CD4-positive, alpha-beta T cell treated with Interferon alpha-2 for 1 hour (primary cell): Measurements from ENCODE around the gene EFNA5.

Source experiments
- DNase-seq, 2 donors: peaks; one replicate each; pipeline ENCODE4 v3.0.0-alpha.2; 2020 to 2022

The EFNA5 gene

DNA sequence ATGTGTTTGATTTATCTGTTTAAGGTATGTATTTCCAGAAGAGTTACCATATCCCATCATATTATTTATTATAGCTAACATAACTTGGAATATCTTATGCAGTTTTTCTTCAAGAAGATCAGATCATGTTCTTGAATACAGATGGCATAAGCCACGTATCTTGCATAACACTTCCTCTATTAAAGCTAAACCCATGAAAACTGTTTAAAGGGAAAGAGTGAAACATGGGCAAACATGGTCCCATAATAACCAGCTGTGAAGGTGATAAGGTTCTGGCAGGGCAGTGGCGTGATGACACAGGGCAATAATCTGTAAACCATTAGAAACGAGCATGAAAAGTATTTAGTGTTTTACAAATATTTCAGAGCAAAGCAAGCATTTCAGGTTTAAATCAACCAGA, 34.2 kb downstream of the EFNA5 start:
- no peak for DNase-seq

DNA sequence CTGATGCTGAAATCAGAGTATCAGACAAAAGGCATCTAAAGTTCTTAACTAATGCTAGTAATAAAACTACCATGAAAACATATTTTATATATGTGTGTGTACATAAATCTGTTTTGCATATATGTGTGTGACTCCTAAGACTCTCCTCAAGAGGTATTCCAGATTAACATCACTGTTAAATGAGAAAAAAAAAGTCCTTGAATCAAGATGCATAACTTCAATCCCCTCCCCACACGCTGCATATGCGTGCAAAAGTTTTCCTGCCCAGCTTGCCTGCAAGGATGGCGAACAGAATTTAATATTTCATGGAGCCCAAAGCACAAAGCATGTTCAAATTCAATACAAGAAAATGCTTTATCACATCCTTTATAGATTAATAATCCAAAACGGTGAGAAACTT, 34.7 kb downstream of the EFNA5 start:
- DNase-seq = no peak

DNA sequence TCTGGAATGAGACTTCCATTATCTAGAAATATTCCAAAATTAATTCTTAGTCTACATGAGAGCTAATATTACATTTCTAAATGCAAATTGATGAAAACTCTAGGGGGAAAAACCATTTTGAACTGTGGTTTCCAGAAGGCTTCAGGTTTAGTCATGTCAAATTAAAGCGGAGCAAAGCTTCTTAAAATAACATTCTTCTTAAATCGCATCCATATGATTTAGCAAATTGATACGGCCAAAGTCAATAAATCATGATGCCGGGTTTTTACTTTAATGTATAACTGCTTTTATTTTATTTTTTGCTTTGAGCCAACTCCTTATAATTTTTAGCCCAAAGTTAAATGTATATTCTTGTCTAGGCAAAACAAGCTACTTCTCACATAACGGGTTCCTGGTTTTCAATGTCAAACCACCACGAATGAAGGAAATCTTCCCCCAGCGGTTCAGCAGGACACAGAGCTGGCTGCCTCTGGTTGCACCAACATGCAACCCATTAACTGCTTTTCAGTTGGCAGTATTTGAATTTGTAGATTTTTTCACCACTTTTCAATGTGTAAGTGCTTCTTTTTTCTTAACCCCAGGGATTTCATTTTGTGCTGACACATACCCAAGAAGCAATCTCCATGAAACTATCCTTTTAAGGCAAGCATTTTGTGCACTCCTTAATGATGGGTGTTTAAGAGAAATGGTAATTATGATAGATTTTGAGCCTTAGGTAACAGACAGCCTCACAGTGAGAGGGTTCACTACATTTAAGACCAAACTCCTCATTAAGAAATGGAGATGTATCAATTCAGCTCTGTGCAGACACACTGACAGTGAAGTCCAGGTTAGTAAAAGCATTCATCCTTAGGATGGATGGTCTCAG, 35.5 kb downstream of the EFNA5 start:
- no peak for DNase-seq

DNA sequence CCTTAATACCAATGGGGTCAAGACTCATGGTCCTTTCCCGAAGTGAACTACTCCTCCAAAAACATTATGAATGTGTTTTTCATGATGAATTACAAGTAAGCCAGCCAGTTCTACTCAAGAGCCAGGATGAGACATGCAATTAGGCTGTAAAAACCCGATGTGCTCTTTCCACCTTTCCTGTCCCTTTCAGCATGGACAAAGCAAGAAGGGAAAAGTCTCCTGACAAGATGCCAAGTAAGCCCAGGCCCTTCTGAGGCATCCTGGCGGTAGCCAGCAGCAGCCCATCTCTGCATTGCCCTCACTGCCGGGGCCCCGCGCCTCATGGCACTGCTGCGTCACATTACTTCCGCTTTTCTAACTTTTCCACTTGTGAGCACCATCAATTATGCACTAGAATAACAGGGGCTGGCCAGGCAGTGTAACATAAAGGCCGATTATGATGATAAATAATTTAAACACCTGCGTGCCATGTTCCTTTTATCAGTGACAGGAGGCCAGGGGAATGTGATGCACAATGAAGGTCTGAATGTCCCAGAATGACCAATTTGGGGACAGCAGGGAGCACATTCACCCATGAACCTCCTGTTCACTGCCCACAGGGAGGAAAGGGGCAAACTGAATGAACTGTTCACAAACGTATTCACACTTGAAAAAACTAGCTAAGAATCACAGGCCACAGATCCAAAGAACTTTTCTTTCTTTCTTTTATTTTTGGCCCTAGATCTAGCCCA, 37.4 kb downstream of the EFNA5 start:
- no peak for DNase-seq

DNA sequence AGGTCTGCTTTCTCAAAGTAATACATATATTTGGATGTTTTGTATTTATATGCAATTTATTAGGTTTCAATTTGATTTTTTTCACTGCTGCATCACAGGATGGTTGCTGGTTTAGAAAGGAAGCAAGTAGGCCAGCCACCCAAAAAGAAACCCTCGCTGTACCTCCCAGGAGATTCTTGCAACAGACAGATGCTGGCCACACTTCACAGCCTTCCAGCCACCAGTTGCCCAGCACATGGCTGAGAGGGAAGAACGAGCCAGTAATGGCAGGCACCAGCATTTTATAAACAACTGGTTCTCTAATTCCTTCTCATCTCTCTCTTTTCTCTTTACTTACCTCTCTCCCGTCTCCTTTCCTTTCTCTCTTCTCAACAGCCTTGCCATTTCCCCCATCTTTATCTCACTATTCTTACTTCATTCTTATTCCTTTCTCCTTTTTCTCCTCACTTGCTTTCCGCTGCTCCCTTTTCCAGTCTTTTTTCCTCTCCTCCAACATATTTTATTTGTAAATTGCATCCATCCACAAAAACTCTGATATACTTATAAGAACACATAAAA, 38.9 kb downstream of the EFNA5 start:
- DNase-seq = no peak

DNA sequence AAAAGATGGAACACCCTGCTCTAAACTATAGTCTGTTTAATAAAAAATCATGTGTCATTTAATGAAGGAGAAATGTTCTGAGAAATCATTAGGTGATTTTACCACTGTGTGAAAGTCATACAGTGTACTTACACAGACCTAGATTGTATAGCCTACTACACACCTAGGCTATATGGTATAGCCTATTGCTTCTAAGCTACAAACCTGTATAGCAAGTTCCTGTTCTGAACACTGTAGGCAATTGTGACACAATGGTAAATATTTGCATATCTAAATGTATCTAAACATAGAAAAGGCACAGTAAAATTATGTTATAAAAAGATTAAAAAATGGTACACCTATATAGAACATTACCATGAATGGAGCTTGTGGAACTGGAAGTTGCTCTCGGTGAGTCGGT, 40.6 kb downstream of the EFNA5 start:
- DNase-seq = no peak

DNA sequence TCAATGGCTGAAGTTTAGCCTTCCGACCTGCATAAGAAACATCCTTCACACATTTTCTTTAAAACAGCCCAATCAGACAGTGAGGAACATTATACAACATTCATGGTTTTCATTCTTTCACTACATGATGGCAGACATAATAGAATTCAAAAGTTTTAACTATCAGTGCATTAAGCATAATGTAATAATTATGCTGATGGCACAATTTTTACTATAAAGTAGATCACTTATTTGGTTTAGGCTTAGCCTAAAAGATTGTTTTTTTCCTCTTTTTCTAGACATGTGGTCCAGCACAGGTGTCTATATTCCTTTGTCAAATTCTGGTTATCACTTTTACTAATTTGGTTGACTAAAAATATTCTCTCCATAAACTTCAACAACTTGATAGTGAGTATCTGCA, 46.5 kb downstream of the EFNA5 start:
- DNase-seq = no peak

DNA sequence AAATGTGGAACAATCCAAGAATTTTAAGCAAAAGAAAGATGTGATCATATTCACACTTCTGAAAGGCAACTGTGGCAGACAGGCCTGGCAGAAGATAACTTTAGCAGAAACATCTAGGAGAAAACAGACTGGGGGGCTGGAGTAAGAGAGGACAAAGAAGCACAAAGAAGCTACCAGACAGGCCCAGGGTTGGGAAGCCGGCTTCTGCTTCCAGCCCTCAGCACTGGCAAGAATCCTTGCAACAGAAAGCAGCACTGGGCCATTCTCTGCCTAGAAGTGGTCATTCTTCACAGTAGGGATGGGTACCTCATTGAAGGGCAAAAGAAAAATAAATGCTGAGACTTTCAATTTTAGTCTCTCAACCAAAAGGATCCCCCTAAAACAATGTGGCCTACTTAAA, 49.6 kb downstream of the EFNA5 start:
- no peak for DNase-seq

DNA sequence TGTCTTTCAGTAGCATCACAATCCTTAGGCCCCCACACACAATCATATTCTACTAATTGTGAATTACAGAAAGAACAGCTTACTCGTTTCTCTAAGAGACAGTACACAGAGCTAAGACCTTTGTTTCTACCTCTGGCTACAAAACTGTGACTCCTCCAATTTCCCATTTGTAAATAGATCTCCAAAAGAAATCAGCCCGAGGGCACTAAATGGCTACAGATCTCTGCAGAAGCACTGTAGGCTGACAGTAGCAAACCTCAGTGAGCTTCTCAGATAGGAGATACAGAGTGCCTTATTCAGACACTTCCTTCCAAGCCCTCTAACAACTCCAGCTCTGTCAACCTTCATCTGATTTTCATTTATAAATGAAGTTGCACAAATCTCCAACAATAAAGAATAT, 51.0 kb downstream of the EFNA5 start:
- DNase-seq = no peak

DNA sequence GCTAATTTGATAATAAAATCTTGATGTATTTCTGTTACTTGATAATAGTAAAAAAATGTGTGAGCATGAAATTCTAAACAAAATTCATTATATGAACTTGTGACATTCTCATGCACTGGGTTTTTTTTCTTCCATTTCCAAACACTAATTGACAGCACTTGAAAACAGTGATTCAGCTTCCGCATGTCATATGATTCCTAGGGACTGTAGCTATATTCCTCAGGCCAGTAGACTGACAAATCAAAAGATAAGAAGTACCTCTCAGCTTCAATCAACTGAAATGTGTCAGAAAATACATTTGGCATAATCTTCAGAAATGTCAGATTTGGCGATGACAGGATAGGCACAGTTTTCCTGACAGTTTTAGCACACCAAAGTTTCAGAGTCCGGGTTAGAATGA, 52.5 kb downstream of the EFNA5 start:
- no peak for DNase-seq

DNA sequence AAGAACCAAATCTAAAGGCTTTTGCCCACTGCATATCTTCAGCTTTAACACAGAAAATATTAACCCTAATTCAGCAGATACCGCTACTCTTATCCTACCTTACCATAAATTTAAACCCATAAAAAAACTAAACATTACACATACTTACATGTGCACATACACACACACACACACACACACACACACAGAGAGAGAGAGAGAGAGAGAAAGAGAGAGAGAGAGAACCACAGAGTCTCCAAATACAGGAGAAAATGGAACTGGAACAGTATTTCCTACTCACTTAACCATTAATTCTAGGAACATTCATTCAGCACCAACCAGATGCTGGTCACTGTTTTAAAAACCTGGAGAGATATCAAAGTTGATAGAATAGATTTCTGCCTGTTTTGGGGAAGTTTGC, 53.7 kb downstream of the EFNA5 start:
- no peak for DNase-seq

DNA sequence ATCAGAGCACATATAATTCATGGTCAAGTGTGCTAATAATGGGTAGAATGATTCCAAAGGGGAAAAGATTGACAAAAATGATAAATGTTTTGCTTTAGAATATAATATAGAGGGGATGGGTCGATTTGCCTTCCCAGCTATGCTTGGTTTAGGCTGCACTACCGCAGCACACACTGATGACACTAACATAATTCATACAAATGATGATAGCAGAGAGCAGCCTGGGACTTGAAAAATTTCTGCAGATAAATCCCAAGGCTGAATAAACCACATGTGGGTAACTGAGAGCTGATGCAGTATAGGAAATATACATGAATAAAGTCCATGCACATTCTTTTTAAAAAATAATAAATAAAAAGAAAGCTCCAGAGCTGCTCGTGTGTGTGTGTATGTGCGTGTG, 54.5 kb downstream of the EFNA5 start:
- no peak for DNase-seq

DNA sequence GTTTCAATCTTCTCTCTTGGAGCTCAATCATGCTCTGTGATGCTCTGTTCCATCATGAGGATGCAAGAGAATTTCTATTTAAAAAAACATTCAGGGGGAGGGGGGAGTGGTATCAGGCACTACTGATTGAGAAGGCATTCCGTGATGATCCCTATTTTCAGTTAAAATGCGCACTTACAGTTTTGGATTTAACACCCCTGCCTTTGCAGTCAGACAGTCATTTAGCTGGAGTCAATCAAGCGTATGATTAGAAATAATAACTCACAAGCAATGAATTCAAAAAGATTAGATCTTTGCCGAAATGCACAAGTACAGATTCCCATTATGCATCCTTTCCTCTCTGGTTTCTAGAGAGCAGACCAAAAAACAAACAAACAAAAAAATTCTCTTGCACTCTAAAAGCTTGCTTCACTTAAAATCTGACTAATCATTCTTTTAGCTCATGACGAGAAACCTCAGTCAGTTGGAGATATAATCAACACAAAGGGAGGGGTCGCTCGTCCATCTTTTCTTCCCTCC, 55.4 kb downstream of the EFNA5 start:
- DNase-seq = no peak

DNA sequence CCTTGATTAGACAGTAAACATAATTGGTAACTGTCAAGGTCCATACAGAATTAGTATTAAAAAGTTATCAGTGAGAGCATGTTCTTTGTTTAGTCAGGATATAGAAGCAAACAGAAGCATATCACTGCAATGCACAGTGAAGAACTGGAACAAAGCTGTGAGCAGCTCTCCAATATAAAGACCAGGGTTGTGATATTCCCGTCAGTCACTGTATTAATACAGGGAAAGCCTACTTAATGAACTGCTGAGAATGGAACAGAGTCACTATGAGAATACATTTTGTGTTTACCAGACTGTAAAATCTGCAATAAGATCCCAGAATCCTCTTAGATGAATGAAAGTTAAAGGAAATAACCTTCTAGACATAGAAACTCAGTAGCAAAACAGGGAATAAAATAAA, 58.2 kb downstream of the EFNA5 start:
- DNase-seq = no peak

DNA sequence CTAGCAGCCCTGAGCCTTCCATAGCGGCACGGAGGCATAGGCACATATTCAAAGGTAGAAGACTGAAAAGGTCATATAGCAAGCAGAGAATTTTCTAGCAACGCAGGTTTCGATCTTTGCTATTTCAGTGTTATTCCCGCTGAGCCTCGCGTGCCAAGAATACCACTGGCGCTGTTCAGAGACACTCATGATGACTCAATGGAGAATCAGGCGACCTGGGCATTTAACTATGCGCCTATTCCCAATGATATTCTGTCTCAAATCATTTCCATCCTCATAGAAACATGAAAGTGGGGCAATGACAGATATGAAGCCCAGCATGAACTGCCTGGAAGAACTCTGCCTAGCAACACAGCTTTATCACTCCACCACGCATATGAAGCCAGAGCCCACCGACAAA, 59.9 kb downstream of the EFNA5 start:
- DNase-seq = no peak

DNA sequence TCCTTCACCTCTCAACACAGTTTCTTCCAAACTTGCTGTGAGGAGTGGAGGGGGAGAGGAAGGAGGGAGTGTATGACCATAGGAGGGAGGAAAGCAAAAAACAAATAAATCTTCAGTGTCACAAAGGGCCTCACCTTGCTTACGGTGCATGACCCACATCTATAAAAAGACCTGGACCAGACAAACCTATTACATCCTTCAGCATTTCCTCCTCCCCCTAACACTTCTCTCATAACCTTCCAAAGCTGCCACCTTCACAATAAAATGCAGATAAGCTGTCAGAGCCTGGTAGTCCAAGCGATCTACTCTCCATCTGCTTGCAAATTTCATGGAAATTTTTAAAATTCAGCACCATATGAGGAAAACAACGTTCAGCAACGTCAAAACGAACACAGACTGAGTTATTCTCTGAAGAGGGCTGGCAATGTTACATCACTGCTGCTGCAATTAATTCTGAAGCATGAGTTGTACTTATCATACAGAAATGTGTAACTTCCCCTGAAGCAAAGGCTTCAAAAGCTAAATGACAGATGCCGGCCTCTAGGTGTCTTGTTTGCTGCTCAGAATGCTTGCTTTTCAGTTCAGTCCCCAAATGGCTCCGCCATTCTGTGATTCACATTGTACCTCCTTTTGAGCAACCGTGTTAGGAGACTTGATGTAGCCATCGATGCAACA, 62.9 kb downstream of the EFNA5 start:
- no peak for DNase-seq

DNA sequence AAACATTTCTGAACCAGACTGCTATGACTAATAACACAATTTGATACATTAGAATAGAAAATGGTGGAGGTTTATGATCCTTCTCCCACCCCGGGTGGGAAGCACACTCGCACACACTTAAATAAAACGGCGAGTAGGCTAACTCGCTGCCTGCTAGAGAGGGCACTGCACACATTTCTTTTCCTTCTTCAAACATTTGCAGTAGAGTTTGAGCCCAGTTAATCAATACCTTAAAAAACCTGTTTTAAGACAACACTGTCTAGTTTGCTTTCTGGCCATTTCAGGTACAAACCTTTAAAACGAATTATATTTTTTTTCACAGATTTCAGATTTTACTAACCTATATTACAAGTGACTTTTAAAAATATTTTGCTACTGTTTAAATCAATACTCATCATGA, 63.5 kb downstream of the EFNA5 start:
- no peak for DNase-seq

DNA sequence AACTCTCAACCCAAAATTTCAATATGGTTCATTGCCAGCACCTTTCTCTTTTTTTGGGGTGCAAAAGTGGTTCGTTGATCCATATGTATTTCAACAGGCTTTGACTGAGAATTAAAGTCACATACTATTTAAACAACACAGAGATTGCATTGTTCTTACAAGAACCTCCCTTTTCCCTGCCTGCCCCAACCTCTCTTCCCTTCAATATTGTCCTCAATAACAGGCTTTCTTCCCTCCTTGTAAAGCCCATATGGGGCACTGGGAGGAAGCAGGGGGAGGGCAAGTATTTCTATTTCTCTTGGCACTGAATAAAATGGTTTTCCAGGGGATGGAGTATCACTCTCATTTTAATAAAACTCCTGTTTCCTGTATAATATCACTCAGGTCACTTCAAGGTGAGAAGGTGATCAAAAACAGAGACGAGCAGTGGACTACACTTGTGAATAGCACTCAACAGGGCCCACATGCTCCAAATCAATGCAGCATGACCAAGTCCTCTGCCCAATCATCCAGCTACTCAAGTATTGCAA, 65.1 kb downstream of the EFNA5 start:
- no peak for DNase-seq

DNA sequence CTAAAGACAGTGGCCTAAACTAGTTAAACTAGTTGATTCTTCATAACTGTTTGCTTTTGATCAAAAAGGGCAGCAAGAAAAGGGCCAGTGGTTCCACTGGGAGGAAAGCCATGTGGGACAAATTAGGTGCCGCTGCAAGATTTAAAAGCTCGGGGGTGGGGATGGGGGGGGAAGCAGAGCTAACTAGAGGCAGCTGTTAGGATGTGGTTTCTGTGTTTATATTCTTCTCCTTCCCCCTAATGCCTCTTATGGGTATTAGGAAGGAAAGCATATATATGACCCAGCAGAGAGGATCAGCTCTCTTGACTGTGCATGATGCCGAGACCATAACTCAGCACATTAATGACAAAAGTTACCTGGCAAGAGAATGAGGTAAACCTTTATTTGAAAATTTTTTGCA, 65.7 kb downstream of the EFNA5 start:
- no peak for DNase-seq

DNA sequence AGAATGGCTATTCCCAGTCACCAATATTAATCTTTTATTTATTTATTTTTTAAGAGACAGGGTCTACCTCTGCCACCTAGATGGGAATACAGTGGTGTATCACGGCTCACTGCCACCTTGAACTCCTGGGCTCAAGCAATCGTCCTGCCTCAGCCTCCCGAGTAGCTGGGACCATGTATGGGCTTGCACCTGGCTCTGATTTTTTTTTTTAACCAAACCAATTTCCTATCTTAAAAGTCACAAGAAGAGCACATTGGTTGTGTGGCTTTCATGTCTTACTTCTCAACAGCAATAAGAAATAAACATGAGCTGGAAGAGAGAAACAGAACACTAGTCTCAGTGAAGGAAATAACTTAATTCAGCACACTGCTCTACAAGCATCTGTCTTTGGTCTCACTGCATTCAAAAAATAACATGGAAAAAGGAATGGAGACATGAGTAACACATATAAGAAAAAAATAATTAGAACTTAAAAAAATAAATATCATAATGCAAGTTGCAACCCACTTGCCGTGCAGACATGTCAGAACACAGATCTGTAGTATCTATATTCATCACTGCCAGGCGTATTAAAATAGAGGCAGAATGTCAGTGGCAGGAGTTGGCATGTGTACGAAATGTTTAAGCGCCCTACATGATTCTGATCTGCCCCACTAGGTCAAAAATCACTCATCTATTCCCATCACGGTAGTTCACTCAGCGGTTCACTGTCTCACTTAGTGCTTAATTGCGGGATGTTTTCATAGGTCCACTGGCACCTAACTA, 66.4 kb downstream of the EFNA5 start:
- no peak for DNase-seq

DNA sequence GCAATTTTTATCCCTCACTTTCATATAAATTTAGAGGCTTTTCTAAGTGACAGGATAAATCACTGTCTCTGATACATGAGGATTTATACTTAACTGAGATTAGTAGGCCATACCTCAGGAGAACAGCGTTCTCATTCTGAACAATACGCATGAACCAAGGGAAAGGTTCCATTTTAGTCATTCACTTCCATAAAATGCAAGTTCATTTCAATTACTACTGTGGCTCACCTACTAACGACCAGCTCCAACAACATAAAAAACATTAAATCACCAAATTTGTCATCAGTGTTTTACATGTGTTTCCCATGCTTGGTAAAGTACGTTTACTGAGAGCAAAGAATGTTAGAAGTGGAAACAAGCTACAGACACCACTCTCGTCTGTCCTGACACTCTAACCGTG, 67.4 kb downstream of the EFNA5 start:
- no peak for DNase-seq

DNA sequence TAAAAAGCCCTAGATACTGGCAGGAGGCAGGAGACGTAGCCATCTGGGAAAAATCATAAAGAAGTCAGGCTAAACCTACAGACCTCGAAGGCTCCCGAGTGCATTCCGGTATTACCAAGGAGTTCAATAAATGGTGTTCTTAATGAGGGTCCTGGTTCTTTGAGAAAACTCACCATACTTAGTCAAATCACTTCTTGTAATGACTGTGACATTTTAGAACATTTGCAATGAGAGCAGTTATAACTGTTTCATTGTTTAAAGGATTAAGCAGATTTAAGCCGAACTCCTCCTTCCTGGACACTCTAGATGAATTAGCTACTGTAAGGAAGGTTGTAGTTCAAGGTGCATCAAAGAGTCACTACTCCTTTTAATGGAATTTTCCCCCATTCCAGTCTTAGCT, 67.8 kb downstream of the EFNA5 start:
- no peak for DNase-seq
